ENCODE results near the gene NXN.

Gene NXN

DNA sequence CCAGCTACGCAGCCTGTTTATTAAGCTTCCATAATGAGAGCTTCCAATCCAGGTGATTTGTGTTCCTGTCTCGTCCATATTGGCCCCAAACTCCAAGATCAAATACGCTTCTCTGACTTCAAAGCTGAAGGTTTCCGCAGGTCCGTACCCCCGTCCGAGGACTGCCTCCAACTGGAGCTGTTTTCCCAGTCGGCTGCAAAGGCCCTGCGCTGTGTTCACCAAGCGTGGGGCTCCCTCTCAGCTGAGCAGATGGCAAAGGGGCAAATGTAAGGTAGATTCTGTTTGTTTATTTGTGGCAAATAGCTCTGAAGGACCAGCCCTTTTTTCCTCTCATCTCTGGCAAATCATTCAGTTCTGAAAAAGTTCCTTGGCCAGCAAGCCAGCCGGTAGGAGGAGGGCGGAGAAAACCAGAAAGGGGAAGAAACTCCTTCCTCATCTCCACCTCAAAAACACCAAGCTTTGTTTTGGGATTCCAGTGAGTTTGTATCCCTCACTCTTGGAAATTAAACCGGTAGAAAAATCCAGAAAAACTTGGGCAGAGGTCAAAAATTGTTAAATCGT, 35.2 kb downstream of the NXN start:
- no peak for DNase-seq (ENCODE audit: low read depth)
- no peak overlapping the region for H3K4me3 ChIP-seq (replicated peaks; ENCODE audit: low read depth, low read length)
- TF ChIP-seq CTCF (IDR thresholded peaks at IDR 0.05; ENCODE audit: low read length, missing control alignments), result no peak

DNA sequence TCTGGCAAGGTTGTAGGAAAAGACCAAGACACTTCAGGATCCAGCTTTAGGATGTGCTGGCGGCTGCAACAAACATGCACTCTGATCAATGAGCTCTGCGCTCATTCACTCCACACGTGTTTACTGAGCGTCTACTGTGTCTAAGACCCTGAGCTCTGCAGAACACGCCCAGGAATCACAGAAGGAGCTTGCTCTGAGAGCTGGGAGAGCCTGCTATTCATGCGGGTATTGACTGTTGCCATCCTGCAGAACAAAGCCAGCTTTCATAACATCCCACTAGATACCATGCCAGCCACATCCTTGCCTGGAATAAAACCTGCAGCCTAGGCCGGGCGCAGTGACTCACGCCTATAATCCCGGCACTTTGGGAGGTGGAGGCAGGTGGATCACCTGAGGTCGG, 44.1 kb downstream of the NXN start:
- no peak for DNase-seq (ENCODE audit: low read depth)
- H3K4me3 ChIP-seq (replicated peaks; ENCODE audit: low read depth, low read length), result no peak overlapping the region
- TF ChIP-seq CTCF (IDR thresholded peaks at IDR 0.05; ENCODE audit: low read length, missing control alignments), result no peak

DNA sequence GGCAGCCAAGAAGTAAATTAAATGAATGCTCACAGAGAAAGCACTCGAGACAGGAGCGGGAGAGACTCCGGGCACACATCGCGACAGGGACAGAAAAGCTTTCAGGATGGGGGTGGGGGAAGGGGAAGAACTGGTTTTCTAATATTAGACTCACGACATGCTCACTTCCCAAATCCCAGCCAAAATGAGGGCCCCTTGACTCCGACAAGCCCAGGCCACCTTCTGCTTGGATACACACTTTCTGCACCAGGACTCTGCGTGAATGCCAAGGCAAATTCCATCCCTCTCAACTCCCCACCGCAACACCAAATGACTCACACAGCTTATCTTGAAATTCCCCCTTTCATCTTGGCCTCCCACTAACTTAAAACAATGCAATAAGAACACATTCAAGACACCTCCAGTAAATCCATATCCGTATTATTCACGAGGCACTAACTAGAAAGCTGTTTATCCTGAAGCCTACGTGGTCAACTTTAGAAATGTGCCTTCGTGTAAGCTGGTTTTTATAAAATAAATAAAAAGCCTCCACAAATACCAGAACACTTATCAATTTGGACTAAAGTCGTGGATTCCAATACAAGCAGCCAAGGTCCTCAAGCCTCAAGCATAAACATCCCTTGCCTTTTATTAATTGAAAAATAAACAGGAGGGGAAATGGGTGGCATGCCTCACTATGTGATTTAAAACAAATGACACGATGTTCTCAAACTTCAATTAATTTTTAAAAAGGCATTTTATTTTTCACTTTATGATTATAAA, 46.1 kb downstream of the NXN start:
- H3K4me3 ChIP-seq (replicated peaks; ENCODE audit: low read depth, low read length), result no peak overlapping the region
- DNase-seq (ENCODE audit: low read depth), result peak; percentile 95
- TF ChIP-seq CTCF (IDR thresholded peaks at IDR 0.05; ENCODE audit: low read length, missing control alignments), result no peak

- TF ChIP-seq CTCF (IDR thresholded peaks at IDR 0.05; ENCODE audit: low read length, missing control alignments), result no peak
- H3K4me3 ChIP-seq (replicated peaks; ENCODE audit: low read depth, low read length), result no peak overlapping the region
- DNase-seq (ENCODE audit: low read depth), result no peak
Measured at GRCh38 chr17:930258-930657, 49.3 kb downstream of the NXN start.

DNA sequence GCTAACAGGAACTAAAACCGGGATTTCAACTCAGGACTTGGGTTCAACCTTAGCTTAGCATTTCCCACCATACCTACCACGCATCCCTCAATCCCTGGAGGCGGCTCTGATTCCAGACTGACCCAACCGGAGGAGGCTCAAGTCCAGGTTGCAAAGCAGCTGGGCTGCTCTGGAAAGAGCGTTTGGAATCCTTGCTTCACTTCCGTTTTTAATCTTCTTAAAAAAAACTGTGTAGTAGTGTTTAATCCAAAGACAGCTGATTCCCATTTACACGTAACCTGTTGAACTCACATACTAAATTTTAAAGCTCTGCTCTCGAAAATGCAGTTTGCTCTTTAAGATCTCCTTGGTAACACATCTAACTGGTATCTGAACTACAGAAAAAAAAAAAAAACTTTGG, 50.0 kb downstream of the NXN start:
- no peak overlapping the region for H3K4me3 ChIP-seq (replicated peaks; ENCODE audit: low read depth, low read length)
- no peak for DNase-seq (ENCODE audit: low read depth)
- TF ChIP-seq CTCF (IDR thresholded peaks at IDR 0.05; ENCODE audit: low read length, missing control alignments), result no peak

DNA sequence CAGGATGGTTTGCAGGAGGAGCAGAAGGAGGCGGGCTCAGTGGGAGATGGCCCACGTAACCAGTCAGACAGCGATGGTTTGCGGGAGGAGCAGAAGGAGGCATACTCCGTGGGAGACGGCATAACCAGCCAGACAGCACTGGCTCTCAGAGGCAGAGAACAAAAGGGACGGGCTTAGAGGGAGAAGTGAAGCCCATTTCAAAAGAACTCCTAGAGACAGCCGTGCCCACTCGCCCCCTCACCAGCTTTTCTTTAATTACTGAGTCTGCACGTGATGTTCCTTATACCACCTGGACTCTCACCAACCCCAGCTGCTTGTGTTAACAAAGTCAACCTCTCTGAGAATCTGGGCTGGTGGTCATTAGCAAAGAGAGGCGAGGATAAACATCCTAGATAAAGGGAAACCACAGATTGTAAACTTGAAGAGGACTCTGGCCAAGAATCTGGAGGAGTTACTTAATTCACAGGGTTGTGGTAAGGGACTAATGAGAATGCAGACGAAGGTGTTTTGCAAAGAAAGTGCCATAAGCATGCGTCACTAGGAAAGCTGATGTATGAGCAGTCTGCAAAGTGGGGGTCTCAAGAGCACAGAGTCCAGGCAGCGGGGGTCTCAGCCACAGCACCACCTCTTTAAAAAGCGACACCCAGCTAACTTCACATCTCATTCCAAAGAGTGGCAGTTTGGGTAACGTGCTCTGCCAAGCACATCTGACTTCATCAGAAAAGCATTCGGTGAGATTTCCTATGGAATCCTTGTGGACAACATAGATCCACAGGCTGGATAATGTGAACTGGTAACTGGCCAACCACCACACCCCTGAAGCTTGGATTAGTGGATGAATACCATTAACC, 51.7 kb downstream of the NXN start:
- DNase-seq (ENCODE audit: low read depth), result peak; percentile 82
- no peak for TF ChIP-seq CTCF (IDR thresholded peaks at IDR 0.05; ENCODE audit: low read length, missing control alignments)
- H3K4me3 ChIP-seq (replicated peaks; ENCODE audit: low read depth, low read length), result no peak overlapping the region
